ENCODE data around the gene ZFPL1. TPM values are rescaled to one million over a fixed set of nuclear protein-coding genes. Genes with fewer than 3 reads are reported as not detected.

ZFPL1 gene
- polyA plus RNA-seq, 1 donor = 24.1 TPM

DNA sequence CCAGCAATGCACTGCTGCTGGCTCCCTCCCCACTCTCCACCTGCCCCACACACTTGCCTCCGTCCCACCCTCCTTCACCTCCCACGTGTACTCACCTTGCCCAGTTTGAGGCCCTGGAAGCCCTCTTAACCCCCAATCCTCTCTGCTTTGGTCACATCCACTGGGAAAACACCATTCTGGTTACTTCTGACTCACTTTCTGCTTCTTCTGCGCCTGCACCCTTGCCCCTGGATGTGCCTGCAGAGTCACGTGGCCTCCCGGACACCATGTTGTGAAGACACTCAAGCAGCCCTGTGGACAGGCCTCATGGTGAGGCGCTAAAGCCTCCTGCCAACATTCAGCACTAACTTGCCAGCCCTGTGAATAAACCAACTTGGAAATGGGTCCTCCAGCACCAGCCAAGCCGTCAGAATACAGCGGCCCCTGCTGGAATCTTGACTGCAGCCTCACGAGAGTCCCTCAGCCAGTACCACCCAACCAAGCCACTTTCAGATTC is 23.1 kb upstream of the ZFPL1 start:
- DNase-seq = no peak

DNA sequence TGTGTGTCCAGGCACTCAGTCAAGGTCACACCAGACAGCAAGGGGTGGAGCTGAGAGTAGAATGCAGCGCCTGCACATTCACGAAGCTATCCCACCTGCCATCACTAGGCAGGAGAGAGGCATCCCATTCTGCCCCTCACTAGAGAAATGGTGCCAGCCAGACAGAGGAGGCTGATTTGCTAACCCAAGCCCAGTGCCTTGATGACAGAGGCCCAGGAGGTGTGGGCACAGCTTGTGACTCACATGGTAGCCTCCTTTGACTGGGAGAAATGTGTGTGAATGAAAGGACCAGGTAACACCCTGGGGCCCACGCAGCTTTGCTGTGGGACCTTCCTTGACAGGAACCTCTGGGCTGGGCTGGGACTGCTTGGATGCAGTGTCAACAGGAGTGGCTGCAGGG is 20.5 kb upstream of the ZFPL1 start:
- no peak for DNase-seq

DNA sequence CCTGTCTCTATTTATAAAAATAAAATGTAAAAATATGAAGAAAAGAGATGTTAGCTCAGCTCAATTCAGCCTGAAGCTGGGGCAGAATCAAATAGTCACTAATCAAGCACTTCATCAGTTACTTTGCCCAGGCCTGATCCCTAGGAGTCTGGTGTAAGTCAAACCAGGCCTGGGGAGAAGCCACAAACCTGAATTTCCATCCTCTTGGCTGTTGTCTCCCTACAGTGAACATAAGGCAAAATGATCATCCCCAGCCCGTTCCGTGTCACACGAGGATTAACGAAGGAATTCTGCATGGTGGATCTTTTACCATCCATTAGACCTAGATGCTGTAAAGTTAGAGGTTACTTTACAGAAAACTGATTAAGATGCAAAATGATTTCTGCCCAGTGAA is 19.2 kb upstream of the ZFPL1 start:
- no peak for DNase-seq

DNA sequence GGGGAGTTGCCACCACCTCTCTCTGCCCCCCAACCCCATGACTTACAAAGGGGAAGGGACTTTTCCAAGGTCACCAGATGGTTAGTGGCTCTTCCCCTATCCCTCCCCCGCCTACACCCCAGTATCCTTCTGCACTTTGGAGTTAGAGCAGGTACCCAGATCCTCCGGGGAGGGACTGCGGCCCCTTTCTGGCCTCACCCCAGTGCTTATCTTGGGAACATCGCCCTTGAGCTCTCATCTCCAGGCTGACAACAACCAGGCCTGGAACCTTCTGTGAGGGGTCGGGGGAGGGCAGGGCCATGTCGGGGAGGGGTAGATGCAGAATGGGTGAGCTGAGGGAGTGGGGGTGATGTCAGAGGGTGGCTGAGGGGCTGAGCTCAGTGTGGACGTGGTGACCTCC is 18.2 kb upstream of the ZFPL1 start:
- no peak for DNase-seq

DNA sequence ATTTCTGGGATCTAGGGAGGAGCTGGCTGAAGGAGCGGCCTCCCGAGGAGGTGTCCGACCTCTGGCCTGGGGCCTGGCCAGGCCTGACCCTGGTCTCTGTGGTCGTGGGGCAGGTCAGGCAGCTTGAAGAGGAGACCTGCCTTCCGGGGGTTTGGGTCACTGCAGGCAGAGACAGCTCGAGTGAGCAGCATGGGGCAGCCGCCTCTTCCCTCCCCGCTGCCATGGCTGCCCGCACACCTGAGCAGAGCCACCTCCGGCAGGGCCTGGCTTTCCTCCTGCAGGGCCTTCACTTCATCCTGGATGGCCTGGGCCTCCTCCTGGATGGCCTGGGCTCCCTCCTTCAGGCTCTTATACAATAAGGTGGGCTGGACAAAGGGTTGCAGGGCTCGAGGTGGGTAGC is 17.7 kb upstream of the ZFPL1 start:
- DNase-seq = no peak

DNA sequence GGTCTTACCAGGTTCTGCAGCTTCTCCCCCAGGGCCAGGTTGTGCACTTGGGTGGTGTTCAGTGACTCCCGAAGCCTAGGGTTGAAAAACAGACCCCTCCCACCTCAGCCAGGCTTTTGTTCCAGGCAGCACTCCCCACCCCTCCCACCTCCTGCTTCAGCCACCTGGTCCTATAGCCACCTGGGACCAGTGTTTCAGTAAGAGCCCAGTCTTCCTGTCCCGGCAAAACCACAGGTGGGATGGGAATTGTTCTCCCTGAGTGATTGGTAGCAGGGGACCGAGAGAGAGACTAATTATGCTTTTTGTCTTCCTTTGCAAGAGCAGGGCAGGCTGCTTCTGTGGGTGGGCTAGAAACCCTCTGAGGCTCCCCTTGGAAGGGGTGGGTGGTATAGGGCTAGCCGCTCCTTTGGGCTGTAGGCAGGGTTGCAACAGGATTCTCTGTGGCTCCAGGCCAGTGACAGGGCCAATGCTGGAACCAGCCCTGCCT is 17.2 kb upstream of the ZFPL1 start:
- DNase-seq = no peak

DNA sequence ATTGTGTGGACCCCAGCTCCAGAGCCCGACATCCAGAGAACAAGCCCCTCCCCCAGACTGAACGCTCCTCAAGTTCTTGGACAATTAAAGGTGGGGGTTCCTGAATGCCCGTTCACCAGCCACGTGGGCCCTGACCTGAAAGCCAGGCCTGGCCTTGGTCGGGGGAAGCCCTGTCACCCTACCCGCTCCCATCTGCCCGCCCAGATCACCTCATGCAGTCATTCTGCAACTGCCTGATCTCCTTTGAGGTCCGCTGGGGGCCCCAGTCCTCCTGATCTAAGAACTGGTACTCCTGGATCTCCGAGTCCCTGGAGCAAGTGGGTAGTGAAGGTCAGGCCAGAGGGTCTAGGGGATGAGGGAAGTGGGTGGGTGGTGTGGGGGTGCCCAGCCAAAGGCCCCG is 16.6 kb upstream of the ZFPL1 start:
- no peak for DNase-seq

DNA sequence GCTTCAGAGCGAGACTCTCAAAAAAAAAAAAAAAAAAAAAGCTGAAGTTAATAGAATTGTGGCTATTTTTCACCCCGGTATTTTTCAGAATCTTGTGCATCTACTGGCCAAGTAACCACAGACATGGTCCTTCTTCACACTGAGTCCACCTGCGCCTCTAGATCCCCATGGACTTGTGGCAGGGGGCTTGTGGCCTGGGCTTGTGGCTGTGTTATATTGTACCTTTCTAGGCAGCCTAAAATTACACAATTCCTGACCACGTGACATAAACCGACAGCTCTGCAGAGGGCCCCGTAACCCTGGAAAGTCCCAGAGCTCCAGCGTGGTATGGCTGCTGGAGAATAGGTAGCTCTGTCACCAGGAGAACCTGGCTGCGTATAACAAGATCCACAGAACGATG is 14.8 kb upstream of the ZFPL1 start:
- no peak for DNase-seq

DNA sequence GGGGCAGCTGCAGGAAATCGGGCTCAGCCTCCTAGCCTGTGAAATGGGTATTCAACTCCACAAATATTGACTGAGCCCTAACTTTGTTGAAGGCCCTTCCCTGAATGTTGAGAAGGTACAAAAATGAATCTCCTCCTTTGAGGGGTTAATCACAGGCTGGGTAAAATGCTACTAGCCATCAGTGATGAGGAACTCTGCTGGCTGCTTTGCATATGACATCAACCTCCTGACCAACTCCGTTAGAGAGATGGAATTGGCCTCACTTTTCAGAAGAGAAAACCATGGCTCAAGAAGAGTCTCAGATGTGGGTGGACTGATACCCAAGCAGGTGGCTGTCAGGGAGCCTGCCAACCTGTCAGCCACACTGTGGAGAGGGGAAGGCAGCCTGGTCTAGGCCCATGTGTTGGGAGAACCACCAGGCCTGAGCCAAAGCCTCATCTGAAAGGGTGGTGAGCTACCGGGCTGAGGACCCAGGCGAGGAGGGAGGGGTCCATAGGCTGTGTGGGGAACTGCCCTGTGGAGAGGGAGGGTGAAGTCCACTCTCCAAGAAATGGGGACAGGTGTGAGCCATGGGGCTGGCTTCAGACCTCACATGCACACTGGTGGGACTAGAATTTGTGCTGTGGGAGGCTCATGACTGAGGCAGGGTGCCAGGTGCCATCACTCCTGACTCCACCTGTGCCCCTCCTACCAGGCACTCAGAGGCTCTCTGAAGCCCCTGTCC is 12.0 kb upstream of the ZFPL1 start:
- DNase-seq = no peak

DNA sequence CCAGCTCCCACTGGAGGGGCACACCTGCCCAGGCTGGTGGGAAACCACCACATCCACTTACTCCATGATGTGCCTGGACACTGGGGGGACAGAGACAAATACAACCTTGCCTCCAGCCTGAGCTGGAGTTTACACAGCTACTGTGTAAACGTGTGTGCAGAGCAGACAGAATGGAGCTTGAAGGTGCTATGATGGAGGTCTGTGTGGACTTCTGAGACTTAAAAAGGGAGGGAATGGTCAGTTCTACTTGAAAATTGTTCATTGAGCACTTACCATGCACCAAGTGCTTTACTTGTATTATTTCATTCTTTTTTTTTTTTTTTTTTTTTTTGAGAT is 11.4 kb upstream of the ZFPL1 start:
- no peak for DNase-seq

DNA sequence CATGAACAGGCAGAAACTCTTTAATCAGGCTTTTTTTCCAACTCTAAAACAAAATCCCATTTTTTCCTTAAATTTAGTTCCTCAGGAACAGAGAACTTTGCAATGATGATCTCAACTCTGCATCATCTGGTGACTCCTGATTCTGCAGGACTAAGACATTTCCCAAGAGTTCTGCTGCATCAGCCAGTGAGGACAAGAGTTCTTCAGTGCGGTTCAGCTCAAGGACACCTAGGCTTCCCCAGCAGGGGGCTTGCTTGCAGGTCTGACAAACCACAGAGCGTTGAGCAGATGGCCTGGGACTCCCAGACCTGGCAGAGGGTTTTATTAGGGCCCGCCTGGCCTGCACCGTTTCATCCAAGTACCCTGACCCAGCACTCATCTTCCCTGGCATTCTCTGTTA is 6.6 kb upstream of the ZFPL1 start:
- no peak for DNase-seq

DNA sequence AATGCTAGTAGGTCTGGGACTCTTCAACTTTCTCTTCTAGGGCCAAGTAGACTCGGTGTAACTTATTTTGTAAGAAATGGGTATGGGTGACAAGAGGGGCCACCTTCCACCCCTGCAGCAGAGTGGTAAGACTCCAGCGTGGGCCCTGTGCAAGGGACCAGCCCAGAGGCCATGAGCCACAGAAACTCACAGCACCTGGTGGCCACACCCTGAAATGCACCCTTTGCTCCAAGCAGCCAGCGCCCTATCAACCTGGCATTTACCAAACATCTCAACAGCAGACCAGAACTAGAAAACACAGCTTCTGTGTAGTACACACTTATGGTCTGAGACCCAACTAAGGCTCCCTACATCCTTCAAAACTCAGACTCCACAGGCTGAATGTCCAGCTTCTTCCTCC is 5.9 kb upstream of the ZFPL1 start:
- no peak for DNase-seq

DNA sequence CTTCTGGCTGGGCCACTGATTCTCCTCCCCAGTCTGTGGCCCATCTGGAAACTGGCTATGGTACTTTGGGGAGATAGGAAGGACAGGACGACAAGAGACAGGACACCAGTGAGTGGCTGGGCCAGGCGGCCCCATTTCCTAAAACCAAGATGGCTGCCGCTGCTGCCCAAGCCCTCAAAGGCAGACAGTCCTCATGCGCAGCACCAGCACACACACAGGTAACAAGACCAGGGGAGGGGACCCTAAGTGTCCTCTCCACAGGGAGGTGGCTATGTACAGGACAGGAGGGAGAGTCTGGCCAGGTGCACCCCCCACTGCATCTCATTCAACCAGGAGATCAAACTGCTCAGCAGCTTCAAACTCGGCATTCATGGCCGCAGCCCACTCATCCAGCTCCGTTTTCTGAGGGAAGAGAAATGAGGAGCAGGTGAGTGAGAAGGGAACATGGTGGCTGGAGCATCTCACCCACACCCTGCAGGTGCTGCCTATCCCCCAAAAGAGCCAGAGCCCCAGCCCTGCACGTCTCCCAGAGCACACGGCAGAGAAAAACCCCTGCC is 5.2 kb upstream of the ZFPL1 start:
- no peak for DNase-seq

DNA sequence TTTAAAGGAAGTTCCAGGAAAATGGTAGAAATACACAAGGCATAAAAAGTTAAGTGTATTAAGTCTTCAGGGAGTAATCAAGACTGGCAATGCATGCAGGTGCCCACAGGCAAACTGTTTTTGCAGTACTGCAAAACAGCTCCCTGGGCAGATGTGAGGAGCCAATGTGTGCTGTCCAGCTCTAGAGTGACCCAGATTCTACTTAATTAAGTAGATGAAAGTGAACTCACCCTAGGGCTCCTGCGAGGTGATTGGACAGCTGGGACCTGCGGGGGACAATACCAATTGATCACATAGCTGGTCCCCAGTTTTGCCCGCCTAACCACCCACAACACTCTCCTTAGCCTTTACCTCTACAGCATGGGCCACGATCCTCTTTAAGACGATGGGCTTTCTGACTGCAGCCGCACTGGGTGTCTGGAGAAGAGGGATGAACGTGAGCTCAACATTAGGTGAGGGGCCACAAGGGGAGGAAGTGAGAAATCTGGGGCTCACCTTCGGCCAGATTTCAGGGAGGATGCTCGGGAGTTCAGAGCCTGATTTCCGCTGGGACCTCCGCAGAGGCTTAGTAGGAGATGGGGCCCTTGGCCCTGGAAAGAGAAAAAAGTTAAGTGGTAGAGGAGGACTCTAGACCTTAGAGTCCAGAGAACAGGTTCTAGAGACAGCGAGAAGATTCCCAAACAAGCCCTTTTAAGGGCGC is 738 bp upstream of the ZFPL1 start:
- DNase-seq = no peak

DNA sequence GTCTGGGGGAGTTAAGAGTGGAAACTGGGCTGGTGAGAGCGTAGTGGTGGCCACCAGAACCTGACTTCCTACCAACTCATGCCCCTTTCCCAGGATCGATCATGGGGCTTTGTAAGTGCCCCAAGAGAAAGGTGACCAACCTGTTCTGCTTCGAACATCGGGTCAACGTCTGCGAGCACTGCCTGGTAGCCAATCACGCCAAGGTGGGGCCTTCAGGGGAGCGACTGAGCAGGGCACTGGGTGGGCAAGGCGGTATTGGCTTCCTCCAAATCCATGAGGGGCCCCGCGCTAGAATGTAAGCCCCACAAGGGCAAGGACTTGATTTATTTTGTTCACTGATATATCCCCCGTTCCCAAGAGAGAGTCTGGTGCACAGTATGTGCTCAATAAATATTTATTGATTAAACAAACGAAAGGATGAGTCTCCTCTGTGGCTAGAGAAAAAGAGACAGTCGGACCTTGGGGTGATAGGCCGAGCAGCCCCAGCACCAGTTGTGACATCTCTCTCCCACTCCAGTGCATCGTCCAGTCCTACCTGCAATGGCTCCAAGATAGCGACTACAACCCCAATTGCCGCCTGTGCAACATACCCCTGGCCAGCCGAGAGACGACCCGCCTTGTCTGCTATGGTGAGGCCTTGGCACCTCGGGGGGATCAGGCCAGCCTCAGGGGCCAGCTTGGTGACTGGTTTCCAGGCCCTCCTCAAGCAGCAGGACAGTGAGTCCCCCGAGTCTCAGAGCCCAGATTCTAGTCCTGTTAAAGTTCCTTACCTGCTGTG is 765 bp downstream of the ZFPL1 start:
- DNase-seq = no peak

DNA sequence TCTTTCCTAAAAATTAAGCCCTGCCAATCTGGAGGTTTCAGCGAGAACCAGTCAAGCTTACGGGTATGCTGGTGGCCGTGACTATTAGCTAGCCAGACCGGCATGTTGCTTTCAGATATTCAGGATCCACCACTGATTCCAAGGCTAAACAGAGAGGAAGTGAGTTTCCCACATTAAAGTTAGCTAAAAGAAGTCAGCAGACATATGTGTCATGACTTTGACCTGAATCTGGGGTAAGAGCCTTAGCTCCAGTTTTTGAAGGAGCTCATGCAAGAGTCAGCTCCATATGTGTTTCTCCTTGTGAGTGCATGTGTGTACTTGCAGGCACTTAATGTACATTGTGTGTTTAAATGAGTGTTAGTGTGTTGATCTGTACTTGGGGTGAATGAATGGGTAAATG is 1.4 kb downstream of the ZFPL1 start:
- DNase-seq = no peak

DNA sequence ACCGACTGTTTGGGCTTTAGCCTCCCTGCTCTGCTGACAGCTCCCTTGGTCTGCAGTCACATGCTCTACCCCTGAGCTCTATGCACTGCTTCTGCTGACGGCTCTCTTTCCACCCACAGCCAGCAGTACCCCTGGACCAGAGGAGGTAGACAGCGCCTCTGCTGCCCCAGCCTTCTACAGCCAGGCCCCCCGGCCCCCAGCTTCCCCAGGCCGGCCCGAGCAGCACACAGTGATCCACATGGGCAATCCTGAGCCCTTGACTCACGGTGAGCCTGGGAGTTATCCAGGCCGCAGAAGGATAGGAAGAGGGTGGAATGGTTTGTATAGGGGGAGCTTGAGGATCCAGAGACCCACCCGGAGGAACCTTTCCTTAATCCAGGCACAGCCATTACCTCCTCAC is 2.8 kb downstream of the ZFPL1 start:
- no peak for DNase-seq

DNA sequence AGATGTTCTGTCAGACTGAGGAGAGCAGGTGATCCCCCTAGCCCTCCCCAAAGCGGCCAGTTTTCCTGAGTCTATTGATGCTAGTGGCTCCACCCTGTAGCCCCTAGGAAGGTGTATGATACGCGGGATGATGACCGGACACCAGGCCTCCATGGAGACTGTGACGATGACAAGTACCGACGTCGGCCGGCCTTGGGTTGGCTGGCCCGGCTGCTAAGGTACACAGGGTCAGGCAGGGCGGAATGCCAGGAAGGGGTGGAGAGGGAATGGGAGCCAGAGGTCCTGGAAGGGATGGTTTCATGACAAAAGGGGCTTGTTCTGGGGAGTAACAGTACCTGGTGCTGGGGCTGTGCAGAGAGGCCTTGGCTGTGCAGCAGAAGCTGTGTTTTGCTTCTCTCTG is 3.2 kb downstream of the ZFPL1 start:
- no peak for DNase-seq

DNA sequence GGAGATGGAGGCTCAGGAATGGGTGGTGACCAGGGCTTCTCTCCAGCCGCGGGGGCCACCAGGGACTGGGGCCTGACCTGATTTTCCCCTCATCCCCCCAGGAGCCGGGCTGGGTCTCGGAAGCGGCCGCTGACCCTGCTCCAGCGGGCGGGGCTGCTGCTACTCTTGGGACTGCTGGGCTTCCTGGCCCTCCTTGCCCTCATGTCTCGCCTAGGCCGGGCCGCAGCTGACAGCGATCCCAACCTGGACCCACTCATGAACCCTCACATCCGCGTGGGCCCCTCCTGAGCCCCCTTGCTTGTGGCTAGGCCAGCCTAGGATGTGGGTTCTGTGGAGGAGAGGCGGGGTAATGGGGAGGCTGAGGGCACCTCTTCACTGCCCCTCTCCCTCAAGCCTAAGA is 3.8 kb downstream of the ZFPL1 start:
- no peak for DNase-seq

DNA sequence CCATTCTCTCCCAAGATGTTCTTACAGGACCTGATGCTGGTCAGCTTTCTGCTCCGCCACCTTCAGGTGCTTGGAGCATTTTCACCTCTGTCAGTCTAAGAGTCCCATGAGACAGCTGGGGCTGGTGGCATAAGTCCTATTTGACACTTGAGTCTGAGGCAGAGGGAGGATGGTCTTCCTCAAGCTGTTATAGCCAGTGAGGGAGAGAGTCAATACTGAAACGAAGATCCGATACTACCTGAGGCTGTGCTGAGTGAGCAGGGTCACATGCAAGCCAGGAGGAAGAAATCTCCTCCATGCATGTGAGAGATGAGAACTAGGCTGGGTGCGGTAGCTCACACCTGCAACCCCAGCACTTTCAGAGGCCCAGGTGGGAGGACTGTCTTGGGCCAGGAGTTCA is 5.6 kb downstream of the ZFPL1 start:
- no peak for DNase-seq

DNA sequence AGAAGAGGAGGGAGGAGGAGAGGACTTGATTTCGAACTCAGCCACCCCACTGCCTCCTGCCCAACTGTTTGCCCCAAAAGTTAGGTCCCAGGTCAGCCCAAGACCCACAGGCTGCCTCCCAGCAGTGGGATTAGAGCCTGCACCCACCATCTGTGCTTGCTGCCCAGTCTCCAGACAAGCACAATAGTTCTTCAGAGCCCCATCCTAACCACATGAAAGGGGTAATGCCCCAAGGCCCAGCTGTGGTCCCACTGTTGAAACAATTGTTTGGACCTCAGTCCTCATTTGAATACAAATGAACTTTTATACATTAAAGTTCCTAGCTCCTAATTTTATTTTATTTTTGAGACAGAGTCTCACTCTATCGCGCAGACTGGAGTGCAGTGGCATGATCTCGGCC is 6.6 kb downstream of the ZFPL1 start:
- no peak for DNase-seq

DNA sequence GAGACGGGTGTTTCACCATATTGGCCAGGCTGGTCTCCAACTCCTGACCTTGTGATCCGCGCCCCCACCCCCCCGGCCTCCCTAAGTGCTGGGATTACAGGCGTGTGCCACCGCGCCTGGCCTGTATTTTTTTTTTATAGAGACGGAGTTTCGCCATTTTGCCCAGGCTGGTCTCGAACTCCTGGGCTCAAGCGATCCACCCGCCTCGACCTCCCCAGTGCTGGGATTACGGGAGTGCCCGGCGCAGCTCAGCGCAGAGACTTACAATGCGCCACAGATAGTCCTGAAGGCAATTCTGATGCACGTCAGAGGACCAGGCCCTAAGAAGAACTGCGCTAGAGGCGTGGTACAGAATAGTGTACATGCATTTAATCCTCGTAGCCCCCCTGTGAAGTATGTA is 11.4 kb downstream of the ZFPL1 start:
- DNase-seq = no peak
